GM21423 (cell line): Measurements from ENCODE around the gene HTT.
"Not testable (repeated sequence)": the region's sequence is repeated elsewhere in the genome, so short reads cannot be mapped to it uniquely, and the experiment has no call there.

Experiments
- ATAC-seq: cut with Tn5 transposase; IDR thresholded peaks from one replicate; pipeline ENCODE4 v1.9.1; 2021; ENCODE audit warnings: mild to moderate bottlenecking, moderate library complexity; ENCODE audit not compliant: unreplicated experiment

HTT gene

GRCh38 chr4:3116955-3117354 lies 42.5 kb downstream of the HTT start:
- no peak for ATAC-seq

DNA sequence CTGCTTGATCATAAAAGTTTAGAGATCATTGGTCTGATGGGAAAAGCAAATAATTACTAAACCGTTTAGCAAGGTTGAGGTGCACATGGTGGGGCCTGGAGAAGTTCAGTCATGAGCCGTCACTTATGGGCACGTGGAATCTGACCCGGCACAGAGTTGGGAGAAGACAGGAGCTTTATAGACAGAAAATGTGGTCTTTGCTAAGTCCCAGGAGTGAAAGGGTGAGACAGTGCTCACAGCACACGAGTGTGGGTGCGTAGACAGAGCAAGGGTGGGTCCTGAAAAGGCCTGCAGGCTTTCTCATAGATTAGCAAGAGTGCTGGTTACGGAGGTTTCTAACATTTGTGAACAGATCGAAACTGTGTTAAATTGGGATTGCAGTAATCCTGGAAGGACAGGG lies 43.8 kb downstream of the HTT start:
- no peak for ATAC-seq

- no peak for ATAC-seq
These were observed 45.0 kb downstream of the HTT start for GRCh38 chr4:3119464-3119863.

DNA sequence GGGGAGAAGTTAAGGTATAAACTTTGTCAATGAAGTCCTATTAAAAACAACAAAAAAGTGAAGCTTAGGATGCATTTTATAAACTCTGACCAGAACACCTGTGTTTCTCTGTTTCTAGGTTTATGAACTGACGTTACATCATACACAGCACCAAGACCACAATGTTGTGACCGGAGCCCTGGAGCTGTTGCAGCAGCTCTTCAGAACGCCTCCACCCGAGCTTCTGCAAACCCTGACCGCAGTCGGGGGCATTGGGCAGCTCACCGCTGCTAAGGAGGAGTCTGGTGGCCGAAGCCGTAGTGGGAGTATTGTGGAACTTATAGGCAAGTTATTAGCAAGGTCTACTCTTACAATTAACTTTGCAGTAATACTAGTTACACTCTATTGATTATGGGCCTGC lies 46.6 kb downstream of the HTT start:
- ATAC-seq, result no peak

- ATAC-seq, result no peak
These were observed 47.1 kb downstream of the HTT start for GRCh38 chr4:3121596-3121995.

DNA sequence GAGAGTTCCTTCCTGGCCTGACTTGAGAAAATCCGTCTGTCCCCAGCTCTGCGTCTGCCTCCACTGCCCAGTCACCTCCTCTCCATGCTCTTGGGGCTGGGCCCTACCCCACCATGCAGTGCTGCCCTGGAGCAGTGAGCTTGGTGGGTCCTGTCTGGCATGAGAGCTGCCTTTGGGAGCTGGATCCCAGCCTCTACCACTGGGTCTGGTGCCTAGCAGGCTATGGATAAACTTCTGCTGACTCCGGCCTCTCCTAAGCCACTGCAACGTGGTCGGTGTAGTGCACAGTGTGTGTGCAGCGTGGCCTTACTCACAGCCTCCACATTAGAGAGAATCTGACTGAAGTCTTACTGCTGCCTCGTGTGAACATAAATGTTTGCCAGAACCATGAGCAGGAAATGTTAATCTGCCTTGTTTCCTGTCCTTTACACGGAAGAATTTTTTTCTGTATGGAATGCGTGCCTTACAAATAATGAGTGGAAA lies 47.6 kb downstream of the HTT start:
- no peak for ATAC-seq

GRCh38 chr4:3123181-3123671 lies 48.7 kb downstream of the HTT start:
- ATAC-seq, result no peak

- no peak for ATAC-seq
These were observed 49.7 kb downstream of the HTT start for GRCh38 chr4:3124070-3124767.

DNA sequence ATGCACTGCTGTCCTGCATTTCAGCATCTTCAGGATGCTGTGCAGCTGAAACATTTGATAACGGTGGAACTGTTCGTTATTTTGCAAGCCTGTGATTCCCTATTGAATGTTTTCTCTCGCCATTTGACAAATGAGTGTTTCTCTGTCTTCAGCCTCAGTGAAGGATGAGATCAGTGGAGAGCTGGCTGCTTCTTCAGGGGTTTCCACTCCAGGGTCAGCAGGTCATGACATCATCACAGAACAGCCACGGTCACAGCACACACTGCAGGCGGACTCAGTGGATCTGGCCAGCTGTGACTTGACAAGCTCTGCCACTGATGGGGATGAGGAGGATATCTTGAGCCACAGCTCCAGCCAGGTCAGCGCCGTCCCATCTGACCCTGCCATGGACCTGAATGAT lies 52.6 kb downstream of the HTT start:
- ATAC-seq, result no peak

- ATAC-seq, result no peak
These were observed 53.6 kb downstream of the HTT start for GRCh38 chr4:3128058-3128457.

GRCh38 chr4:3128976-3129375 lies 54.5 kb downstream of the HTT start:
- ATAC-seq, result no peak

DNA sequence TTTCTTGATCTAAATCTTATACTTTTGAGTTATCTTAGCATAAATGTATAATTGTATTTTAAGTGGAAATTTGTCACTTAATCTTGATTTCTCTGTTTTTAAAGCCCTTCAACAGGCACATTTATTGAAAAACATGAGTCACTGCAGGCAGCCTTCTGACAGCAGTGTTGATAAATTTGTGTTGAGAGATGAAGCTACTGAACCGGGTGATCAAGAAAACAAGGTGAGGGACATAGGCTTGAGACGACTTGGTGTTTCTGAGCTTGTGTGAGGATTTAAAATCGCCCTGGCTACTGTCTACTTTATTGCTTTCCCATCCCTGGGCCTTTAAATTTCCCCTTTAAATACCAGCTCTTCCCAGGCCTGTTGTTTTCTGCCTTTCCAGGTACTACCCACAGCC lies 55.7 kb downstream of the HTT start:
- ATAC-seq, result no peak

DNA sequence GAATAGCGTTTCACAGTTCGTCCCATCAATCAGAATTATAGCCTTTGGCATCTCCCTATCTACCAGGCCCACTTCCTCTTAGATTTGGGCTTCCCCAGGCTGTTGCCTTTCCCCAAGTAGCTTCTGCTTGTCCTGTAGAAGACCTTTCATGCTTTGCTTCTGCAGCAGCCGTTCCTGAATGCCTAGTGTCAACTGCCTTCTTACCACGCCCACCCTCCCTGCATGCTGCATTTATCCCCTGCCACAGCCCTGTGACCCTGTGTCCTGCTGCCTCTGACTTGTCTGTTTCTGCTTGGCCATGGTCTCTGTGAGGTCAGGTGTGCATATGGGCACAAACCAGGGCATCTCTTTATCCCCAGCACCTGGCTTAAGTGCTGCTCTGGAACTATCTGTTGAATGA lies 56.3 kb downstream of the HTT start:
- ATAC-seq, result no peak

DNA sequence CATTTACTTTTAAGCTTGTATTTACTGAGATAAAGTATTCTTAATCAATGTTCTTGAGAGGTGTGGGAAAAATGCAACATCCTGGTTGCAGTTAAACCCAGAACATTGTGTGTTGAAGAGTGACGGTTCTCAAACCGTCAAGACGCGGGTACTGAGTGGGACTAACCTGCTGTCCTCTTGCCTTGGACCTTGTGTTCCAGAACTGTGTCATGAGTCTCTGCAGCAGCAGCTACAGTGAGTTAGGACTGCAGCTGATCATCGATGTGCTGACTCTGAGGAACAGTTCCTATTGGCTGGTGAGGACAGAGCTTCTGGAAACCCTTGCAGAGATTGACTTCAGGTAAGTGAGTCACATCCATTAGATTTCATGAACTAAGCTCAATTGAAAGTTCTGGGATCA lies 59.7 kb downstream of the HTT start:
- ATAC-seq, result no peak

DNA sequence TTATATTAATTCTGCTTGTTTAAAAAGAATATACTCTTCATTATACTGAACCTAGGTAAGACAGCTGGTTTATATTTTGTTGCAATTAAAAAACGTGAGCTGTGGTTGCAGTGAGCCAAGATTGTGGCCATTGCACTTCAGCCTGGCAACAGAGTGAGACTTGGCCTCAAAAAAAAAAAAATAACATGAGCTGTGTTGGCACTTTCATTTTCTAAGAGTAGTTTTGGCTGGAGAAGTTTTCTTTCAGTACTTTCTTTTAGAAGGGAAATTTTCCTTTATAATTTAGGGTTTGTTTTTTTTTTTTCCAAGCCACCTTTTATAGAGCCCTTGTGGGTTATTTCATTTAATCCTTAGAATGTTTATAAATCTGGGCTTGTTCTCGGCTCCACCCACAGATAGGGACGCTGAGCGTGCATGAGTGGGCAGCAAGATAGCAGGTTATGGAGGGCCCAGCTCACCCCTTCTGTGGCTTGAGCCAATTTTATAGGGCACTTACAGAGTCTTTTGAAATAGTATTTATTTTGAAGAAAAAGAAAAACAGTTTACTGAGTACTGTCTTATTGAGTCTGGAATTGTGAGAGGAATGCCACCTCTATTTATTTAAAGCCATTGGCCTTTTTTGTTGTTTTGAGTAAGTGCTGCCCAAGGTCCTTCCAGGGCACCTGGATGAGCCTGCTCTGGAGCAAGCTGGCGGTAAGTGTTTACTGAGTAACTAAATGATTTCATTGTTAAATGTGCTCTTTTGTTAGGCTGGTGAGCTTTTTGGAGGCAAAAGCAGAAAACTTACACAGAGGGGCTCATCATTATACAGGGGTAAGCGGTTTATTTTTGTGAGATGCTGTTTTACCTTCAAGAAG lies 60.9 kb downstream of the HTT start:
- ATAC-seq, result no peak

DNA sequence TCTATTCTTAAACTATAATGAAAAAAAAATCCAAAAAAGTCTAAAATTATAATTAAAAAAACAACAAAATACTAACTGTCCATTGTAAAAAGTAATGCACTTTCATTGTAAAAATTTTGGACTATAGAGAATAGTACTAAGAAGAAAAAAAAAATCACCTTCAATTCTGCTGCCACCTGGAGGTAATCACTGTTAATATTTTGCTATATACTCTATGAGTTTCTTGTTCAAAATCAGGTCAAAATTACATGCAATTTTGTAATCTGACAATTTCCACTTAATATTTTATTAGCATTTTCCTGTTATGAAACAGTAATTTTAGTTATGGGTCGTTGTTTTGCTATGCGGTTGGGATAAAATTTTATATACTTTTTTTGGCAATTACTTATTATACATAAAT lies 62.0 kb downstream of the HTT start:
- ATAC-seq, result no peak

GRCh38 chr4:3137908-3138307 lies 63.4 kb downstream of the HTT start:
- no peak for ATAC-seq

DNA sequence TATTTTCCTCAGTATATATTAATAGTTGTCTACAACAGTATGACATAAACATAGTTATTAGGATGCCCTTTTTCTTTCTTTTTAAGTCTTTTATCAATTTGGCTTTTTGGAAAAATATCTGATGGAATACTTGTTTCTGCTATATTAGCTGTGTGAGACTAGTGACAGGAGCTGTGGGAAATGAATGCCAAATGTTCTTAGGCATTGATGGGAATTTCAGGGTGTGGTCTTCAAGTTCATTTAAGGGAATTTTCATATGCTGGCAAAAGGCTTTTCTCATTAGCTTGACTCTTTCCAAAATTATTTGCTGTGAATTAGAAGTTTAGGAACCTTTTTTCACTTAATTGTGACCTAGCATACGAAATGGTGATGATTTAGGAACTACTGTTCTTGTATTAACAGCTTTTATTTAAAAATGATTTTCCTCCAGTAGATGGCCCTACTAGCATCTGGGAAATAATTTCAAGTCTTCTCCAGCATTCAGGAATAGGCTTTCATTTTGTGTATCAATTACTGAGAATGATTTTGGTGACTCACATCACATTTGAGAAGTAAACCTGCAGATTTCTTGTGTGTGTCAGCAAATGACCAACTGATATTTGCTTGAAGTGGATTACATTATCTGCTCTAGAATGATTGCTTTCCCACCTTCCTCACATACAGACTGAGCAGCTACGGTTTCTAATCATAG lies 70.9 kb downstream of the HTT start:
- no peak for ATAC-seq

GRCh38 chr4:3148926-3149325 lies 74.4 kb downstream of the HTT start:
- ATAC-seq, result no peak

GRCh38 chr4:3151238-3151637 lies 76.8 kb downstream of the HTT start:
- not testable (repeated sequence) for ATAC-seq

GRCh38 chr4:3157366-3157765 lies 82.9 kb downstream of the HTT start:
- no peak for ATAC-seq

DNA sequence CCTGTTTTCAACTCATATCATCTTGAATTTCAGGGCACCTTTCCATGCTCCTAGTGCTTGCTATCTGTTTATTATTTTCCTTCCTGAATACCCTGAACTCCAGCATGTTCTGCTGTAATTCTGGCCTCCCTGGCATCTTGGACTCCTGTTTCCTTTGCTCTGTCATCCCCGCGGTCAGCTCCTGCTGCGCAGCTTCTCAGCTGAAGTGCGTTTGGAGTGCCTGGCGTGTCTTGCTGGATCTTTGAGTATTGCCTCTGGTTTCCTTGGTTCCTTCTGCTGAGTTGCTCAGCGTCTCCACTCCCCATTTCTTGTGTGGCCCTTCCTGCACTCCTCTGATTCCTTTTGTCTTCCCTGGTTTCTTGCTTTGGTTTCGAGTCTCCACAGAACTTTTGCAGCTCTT lies 84.4 kb downstream of the HTT start:
- ATAC-seq, result no peak
